IPS DF 6.9 (cell line): ENCODE results near the gene OR13C9.
"Not testable (repeated sequence)": the region's sequence is repeated elsewhere in the genome, so short reads cannot be mapped to it uniquely, and the experiment has no call there.

Source experiments
- DNase-seq: peaks from one replicate; pipeline ENCODE4 v3.0.0-alpha.2; 2013; ENCODE audit warnings: low read depth, low spot score
- H3K27ac ChIP-seq: one replicate; pipeline ENCODE4 v1.5.1; 2013; ENCODE audit warnings: low read length, control low read depth
- H3K27me3 ChIP-seq: 2 replicates; pipeline ENCODE4 v1.6.1; 2013; ENCODE audit warnings: mild to moderate bottlenecking, low read length; ENCODE audit not compliant: control insufficient read depth, insufficient read depth
- H3K36me3 ChIP-seq: 2 replicates; pipeline ENCODE4 v1.6.1; 2013; ENCODE audit warnings: low read length; ENCODE audit not compliant: control insufficient read depth, insufficient read depth
- H3K4me1 ChIP-seq: 2 replicates; pipeline ENCODE4 v1.6.1; 2013; ENCODE audit warnings: low read length; ENCODE audit not compliant: control insufficient read depth, insufficient read depth
- H3K4me3 ChIP-seq: 2 replicates; pipeline ENCODE4 v1.5.1; 2013; ENCODE audit warnings: mild to moderate bottlenecking, low read length
- H3K9me3 ChIP-seq: 2 replicates; pipeline ENCODE4 v1.6.1; 2013; ENCODE audit warnings: low read length, inconsistent platforms; ENCODE audit not compliant: control insufficient read depth, insufficient read depth
- WGBS: extraction: QIAGEN DNeasy Blood & Tissue Kit; methylation state at CpG from one replicate; pipeline ENCODE4 v1.1.7; 2013; ENCODE audit warnings: mixed read lengths, missing lambda C conversion rate; ENCODE audit not compliant: insufficient read length, insufficient coverage; 5-methylcytosine and 5-hydroxymethylcytosine counted together

The OR13C9 gene, protein sequence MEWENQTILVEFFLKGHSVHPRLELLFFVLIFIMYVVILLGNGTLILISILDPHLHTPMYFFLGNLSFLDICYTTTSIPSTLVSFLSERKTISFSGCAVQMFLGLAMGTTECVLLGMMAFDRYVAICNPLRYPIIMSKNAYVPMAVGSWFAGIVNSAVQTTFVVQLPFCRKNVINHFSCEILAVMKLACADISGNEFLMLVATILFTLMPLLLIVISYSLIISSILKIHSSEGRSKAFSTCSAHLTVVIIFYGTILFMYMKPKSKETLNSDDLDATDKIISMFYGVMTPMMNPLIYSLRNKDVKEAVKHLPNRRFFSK

DNA sequence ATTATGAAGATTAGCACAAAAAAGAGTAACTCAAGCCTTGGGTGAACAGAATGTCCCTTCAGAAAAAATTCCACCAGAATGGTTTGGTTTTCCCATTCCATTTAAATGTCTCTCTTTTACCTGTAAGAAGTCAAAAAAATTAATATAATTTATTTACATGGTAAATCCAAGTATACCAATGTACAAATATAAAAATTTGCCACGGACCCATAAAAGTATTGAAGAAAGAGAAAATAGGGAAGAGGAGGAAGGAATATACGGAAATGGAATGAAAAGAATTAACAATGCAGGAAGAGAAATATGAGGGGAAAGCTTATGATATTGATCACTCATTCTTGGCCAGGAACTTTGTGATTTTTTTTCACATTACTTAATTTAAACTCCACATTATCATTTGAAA is at the start of gene OR13C9:
Gene OR13C9, minus strand, starts transcription at position 101 of the 400 bp plus-strand sequence. Its CDS starts 0 bp downstream, at position 101.
- DNase-seq: no peak
- no peaks in the 10 kb centered on the region for H3K27me3 ChIP-seq
- no peaks in the 10 kb centered on the region for H3K36me3 ChIP-seq
- no peak within 1 kb of the TSS for H3K27ac ChIP-seq
- no peak within 1 kb of the TSS for H3K4me3 ChIP-seq
- no peaks in the 10 kb centered on the region for H3K9me3 ChIP-seq
- H3K4me1 ChIP-seq: no peaks in the 10 kb centered on the region
- WGBS: 100% methylated on average over 1 of the region's 2 CpGs

DNA sequence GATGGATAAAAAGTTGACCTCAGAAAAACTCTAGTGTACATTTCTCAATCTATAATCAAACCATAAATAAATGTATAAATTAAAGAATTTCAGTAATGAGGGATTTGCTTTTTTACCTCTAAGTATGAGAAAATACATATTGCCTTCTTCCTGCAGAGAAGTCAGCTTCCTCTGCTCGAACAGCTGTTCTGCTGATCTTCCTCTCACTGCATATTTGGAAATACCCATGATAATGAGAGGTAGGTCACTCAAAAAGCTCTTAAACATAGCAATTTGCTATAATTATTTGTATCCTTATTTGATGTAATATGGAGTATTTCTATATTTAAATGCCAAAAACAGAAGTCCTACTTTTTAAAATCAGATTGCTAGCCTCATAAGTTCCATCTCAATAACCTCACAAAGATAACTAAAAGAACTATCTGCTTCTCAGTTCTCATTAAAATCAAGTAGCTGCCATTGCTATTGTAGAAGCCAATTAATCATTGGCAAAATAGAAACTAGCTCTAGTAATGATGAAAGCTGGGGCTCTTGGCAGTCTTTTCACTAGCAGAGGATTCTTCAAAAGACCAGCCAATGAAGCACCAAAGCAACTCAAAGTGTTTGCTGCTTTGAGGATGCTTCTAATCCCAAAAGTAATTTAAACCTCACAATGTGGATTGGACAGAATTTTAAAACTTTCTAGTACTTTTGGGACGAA is 40.6 kb upstream of the OR13C9 start:
- WGBS: no CpG with 5 or more reads among the region's 2 CpGs

DNA sequence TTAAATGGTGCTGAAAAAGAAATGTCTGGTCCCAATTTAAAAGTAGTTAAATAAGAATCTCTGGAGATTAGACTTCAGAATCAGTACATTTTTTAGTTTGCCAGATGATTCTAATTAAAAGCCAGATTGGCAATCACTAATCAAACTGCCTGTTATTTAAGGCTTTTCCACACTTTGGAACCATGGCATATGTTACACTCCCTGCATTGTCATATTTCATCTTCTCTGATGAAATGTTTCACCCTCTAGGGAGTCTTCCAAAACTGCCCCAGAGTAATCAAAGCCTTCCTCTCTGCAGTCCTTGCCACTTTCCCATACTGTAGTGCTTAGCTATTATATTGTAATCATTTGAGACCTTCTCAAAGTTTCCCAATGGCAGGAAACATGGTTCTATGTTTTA is 17.5 kb upstream of the OR13C9 start:
- DNase-seq: no peak
- no peak overlapping the region for H3K27ac ChIP-seq
- H3K9me3 ChIP-seq: peaks cover 1% of the 10 kb centered on the region; the same call in 1 of the 2 replicates
- H3K4me3 ChIP-seq: no peak overlapping the region
- H3K36me3 ChIP-seq: no peaks in the 10 kb centered on the region
- no peaks in the 10 kb centered on the region for H3K4me1 ChIP-seq
- no peaks in the 10 kb centered on the region for H3K27me3 ChIP-seq

More for the DNA sequence above, 40.6 kb upstream of the OR13C9 start:
- Histone ChIP-seq H3K4me3 (no peak overlapping the region), H3K27me3 (no peaks in the 10 kb centered on the region), H3K36me3 (no peaks in the 10 kb centered on the region), H3K9me3 (no peaks in the 10 kb centered on the region), H3K4me1 (no peaks in the 10 kb centered on the region), H3K27ac (no peak overlapping the region)
- DNase-seq: no peak

DNA sequence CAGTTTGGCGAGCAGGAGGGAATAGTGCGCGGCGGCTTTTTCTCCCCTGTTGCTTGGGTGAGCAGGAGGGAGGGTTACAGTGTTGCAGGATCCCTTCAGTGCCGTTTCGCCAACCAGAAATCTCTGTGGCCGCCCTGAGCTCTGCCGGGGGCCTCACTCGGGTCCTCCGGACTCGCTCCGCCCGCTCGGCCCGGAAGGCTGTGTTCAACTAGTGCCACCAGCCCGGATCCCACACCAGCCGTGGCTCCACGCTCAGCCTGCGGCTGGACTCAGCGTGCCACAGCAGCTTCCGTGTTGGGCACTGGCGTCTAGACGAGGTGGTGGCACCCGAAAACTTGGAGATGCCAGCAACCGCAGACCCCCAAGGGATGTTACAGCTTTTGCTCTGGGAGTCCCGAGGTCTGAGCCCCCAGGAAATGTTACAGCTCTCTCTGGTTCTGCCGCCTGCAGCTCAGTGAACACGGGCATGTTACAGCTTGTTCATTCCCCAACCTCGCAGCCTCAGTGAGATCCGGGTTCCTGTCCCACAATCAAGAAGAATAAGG is 16.0 kb upstream of the OR13C9 start:
- H3K36me3 ChIP-seq: no peaks in the 10 kb centered on the region
- no CpG with 5 or more reads among the region's 30 CpGs for WGBS
- no peak overlapping the region for H3K27ac ChIP-seq
- H3K9me3 ChIP-seq: peaks cover 1% of the 10 kb centered on the region; the same call in 1 of the 2 replicates
- H3K27me3 ChIP-seq: no peaks in the 10 kb centered on the region
- DNase-seq: no peak
- H3K4me1 ChIP-seq: no peaks in the 10 kb centered on the region
- no peak overlapping the region for H3K4me3 ChIP-seq

DNA sequence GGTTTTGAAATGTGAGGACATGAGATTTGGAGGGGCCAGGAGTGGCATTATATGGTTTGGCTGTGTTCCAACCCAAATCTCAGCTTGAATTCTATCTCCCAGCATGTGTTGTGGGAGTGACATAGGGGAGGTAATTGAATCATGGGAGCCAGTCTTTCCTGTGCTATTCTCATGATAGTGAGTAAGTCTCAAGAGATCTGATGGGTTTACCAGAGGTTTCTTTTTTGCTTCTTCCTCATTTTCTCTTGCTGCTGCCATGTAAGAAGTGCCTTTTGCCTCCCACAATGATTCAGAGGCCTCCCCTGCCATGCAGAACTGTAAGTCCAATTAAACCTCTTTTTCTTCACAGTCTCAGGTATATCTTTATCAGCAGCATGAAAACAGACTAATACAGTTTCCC is 8.0 kb upstream of the OR13C9 start:
- H3K36me3 ChIP-seq, H3K4me1 ChIP-seq, H3K9me3 ChIP-seq, H3K27ac ChIP-seq, H3K27me3 ChIP-seq, DNase-seq, H3K4me3 ChIP-seq: not testable (repeated sequence)

DNA sequence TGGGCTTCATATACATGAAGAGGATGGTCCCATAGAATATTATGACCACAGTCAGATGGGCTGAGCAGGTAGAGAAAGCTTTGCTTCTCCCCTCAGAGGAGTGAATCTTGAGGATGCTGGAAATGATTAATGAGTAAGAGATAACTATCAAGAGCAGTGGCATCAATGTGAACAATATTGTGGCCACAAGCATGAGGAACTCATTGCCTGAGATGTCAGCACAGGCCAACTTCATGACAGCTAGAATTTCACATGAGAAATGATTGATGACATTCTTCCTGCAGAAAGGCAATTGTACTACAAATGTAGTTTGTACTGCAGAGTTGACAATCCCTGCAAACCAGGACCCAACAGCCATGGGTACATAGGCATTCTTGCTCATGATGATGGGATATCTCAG is 586 bp downstream of the OR13C9 start:
- no peak overlapping the region for H3K4me3 ChIP-seq
- DNase-seq: no peak
- no peaks in the 10 kb centered on the region for H3K4me1 ChIP-seq
- H3K27me3 ChIP-seq: no peaks in the 10 kb centered on the region
- no peaks in the 10 kb centered on the region for H3K36me3 ChIP-seq
- no peak overlapping the region for H3K27ac ChIP-seq
- no peaks in the 10 kb centered on the region for H3K9me3 ChIP-seq

DNA sequence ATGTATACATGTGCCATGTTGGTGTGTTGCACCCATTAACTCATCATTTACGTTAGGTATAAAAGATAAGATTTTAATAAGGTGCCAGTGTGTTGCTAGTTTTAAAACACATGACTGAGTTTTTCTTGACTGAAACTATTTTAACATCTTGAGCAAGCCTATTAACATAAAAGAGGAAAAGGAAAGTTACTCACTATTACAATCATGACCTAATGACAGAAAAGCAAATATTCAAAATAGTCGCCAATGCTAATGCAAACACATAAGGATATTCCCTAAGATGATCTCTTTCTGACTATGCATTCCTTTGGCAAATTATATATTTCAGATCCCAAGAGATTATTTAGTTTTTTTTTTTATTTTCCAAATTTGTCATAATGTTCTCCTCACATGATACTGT is 6.8 kb downstream of the OR13C9 start:
- Histone ChIP-seq H3K36me3 (no peaks in the 10 kb centered on the region), H3K9me3 (no peaks in the 10 kb centered on the region), H3K4me3 (no peak overlapping the region), H3K27me3 (no peaks in the 10 kb centered on the region), H3K27ac (no peak overlapping the region), H3K4me1 (no peaks in the 10 kb centered on the region)
- no CpG with 5 or more reads among the region's 2 CpGs for WGBS
- no peak for DNase-seq

DNA sequence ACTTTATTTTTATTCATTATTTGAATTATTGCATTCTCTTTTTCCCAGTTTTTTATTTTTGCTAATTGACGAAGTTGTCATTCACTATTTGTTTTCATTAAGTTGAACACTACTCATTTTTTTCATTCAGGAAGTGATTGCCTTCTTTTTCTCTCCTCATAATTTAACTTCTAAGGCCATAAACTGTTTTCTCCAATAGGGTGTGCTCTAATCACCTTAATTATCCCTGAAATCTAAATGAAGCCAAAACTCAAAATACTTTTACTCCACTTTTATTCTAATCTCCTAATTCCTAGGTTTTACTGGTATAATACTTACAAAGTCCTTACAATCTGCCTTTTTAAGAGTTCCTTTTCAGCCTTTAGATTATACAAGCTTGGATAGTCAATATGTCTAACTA is 9.7 kb downstream of the OR13C9 start:
- no CpG with 5 or more reads among the region's 1 CpG for WGBS
- Histone ChIP-seq H3K36me3 (no peaks in the 10 kb centered on the region), H3K27ac (no peak overlapping the region), H3K4me1 (no peaks in the 10 kb centered on the region), H3K27me3 (no peaks in the 10 kb centered on the region), H3K9me3 (no peaks in the 10 kb centered on the region), H3K4me3 (no peak overlapping the region)
- no peak for DNase-seq

DNA sequence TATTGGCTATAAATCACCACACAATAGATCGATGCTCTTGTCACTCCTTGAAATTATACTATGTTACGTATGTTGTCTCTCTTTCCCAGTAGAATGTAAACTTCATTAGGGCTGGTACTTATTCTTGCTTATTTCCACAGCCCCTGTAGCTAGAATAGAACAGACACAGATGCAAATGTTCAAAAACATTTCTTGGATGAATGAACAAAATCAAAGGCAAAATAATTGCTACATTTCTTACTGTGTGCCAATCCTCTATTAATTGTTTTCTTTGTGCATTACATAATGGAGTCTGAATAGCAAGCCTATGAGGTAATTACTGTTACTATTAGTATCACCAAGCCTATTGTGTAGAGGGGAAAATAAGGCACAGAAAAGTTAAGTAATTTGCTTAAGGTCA is 11.9 kb downstream of the OR13C9 start:
- no peak for DNase-seq
- no peak overlapping the region for H3K27ac ChIP-seq
- H3K9me3 ChIP-seq: no peaks in the 10 kb centered on the region

DNA sequence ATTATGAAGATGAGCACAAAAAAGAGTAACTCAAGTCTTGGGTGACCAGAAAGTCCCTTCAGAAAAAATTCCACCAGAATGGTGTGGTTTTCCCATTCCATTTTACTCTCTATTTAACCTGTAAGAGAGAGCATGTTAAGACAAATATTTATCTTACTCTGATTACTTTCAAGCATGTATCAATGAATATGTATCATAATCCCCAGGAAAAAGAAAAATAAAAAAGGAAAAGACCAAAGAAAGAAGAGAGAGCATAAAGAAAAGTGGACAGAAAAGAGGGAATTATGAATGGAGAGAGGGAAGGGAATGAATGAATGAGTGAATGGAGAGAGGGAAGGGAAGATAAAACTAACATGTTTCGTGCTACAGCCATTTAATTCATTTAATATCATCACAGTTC is 12.5 kb downstream of the OR13C9 start, which contains the start of gene OR13C2:
Gene OR13C2, minus strand, starts transcription at position 101 of the 400 bp plus-strand sequence. Its CDS starts 0 bp downstream, at position 101.
- H3K9me3 ChIP-seq, DNase-seq, H3K4me1 ChIP-seq, H3K4me3 ChIP-seq, H3K27ac ChIP-seq, H3K36me3 ChIP-seq, H3K27me3 ChIP-seq: not testable (repeated sequence)
- no CpG with 5 or more reads among the region's 1 CpG for WGBS

More for the DNA sequence above, 11.9 kb downstream of the OR13C9 start:
- H3K27me3 ChIP-seq: no peaks in the 10 kb centered on the region
- no peaks in the 10 kb centered on the region for H3K36me3 ChIP-seq
- no peak overlapping the region for H3K4me3 ChIP-seq
- no peaks in the 10 kb centered on the region for H3K4me1 ChIP-seq
- WGBS: no CpG with 5 or more reads among the region's 2 CpGs
